OCI-LY3 (cell line): ENCODE measurements around the gene PRCC.

ENCODE experiments used
- EZH2phosphoT487 ChIP-seq: fragments of 200-600 bp; shearing (Covaris generic); IDR thresholded peaks from 2 replicates; pipeline ENCODE4 v1.6.1; 2018; ENCODE audit warnings: antibody characterized with exemption, mixed run types, low read depth
- TF ChIP-seq, protein P1 (sequence below): fragments of 200-600, 300-600 bp; sonication (generic); IDR thresholded peaks from 2 replicates; pipeline ENCODE4 v1.5.1; 2014; ENCODE audit warnings: antibody characterized with exemption, low read length, low read depth

- TF ChIP-seq, protein P1, sequence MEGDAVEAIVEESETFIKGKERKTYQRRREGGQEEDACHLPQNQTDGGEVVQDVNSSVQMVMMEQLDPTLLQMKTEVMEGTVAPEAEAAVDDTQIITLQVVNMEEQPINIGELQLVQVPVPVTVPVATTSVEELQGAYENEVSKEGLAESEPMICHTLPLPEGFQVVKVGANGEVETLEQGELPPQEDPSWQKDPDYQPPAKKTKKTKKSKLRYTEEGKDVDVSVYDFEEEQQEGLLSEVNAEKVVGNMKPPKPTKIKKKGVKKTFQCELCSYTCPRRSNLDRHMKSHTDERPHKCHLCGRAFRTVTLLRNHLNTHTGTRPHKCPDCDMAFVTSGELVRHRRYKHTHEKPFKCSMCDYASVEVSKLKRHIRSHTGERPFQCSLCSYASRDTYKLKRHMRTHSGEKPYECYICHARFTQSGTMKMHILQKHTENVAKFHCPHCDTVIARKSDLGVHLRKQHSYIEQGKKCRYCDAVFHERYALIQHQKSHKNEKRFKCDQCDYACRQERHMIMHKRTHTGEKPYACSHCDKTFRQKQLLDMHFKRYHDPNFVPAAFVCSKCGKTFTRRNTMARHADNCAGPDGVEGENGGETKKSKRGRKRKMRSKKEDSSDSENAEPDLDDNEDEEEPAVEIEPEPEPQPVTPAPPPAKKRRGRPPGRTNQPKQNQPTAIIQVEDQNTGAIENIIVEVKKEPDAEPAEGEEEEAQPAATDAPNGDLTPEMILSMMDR: no peak
- no peak for TF ChIP-seq EZH2phosphoT487
These were observed 38.6 kb downstream of the PRCC start for GRCh38 chr1:156805766-156806511.
